GM21515 (cell line): Measurements from ENCODE around the gene TBC1D16.
"Not testable (repeated sequence)": the region's sequence is repeated elsewhere in the genome, so short reads cannot be mapped to it uniquely, and the experiment has no call there.

Source experiments
- ATAC-seq: cut with Tn5 transposase; IDR thresholded peaks from one replicate; pipeline ENCODE4 v1.9.1; 2021; ENCODE audit not compliant: unreplicated experiment

The TBC1D16 gene

DNA sequence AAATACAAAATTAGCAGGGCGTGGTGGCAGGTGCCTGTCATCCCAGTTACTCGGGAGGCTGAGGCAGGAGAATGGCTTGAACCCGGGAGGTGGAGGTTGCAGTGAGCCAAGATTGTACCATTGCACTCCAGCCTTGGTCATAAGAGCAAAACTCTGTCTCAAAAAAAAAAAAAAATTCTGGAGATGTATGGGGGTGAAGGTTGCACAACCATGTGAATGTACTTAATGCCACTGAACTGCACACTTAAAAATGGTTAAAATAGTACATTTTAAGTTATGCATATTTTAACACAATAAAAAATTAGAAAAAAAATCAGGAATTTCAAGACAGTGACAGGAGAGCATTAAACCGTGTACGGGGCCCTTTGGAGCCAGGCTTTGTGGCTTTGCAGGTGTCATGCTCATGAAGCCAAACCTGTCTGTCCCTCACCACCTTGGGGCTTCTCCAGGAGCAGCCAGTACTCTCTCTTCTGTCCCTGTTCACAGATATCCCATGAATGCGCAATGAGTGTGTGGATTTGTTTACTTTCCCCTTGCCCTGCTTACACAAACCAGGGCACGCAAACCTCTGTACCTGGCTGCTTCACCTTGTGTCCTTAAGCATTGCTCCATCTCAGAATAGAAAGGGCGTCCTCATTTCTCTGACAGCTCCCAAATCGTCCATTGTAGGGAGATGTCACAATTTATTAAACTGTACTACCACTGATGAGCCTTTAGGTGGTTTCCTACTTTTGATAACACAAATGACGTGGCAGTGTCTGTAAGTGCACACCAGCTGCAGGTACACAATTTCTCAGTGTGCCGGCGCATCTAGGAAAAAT lies 138.2 kb downstream of the TBC1D16 start:
- ATAC-seq: no peak

DNA sequence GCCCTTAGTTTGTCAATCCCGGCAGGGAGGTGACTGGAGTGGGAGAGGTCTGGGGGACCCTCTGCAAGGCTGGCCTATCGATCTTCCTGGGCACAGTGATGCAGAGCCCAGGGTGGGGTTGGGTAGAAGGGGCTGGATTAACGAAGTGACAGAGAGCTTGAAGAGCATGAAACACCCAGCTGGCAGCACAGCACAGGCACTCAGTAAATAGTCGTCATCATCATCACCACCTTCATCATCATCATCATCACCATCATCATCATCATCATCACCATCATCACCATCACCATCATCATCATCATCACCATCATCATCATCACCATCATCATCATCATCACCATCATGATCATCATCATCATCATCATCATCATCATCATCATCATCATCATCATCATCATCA lies 142.2 kb downstream of the TBC1D16 start:
- ATAC-seq: not testable (repeated sequence)

DNA sequence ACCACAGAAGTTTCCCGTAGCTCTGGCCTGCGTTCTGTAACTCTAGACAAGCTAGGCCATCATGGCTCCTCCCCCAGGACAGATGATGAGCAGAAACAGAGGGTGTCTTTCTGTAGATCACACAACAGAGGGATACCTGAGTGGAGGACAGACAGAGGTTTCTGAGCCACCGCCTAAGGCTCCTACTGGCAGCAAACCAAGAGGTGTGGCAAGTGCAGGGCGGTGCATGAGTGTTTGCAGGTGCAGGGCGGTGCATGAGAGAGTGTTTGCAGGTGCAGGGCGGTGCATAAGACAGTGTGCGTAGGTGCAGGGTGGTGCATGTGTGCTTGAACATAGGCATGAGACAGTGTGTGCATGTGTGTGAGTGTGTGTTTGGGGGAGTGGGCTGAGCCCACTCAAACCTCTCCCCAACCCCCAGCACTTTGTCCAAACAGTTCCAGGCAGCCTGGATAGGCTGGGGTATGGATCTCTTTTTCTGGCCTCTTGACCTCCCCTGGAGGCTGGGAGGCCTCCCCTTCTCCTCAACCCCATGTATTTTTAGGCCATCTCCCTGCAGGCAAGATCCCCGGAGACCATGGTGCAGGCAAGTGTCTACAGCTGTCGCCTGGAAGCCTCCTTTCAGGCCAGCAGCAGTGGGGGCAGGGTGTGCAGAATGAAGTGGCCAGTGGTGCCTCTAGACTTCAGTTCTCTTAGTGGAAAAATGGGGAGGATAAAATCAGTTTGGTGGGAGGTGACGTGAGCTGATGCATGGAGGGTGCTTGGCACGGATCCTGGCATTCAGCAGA lies 143.0 kb downstream of the TBC1D16 start:
- ATAC-seq: no peak

DNA sequence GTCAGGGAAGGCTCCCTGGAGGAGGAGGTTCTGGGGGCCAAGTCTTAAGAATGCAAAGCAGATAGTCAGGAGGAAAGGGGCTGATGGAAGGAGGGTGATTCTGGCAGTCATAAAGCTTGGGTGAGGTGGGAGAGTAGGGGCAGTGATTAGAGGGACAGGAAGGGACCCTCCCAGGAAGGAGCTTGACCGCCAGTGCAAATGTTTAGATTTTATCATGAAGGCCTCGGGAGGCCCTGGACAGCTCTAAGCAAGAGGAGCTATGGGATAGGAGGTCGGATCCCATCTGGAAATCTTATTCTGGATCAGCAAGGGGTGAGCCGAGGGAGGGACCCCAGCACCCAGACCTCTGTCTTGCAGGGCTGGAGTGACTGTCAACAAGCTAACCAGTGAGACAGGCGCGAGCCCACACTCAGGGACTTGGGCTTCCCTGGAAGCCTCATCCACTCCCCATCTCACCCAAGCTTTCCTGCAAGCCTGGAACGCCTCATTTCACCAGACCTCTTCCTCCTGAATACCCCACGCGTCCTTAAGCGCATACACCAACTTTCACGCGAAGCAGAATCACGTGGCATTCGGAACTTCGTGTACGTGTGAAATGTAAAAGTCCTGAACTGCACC lies 144.4 kb downstream of the TBC1D16 start:
- no peak for ATAC-seq

DNA sequence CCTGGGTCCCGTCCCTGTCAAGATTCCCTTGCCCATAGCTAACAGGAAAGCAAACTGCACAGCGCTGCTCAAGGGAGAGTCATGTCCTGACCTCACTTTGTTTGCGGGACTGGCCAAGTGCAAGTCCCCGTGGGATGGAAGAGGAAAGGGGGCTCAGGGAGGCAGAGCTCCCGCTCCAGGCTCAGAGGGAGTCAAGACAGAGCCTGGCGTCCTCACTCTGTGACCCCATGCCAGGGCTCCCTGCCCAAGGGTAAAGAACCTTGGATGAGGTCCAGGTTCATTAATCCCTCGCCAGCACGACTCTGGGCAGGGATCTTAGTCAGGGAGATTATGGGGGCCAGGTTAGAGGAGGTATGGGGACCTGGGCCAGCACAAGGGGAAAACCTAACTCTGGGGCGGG lies 145.0 kb downstream of the TBC1D16 start:
- ATAC-seq: no peak

DNA sequence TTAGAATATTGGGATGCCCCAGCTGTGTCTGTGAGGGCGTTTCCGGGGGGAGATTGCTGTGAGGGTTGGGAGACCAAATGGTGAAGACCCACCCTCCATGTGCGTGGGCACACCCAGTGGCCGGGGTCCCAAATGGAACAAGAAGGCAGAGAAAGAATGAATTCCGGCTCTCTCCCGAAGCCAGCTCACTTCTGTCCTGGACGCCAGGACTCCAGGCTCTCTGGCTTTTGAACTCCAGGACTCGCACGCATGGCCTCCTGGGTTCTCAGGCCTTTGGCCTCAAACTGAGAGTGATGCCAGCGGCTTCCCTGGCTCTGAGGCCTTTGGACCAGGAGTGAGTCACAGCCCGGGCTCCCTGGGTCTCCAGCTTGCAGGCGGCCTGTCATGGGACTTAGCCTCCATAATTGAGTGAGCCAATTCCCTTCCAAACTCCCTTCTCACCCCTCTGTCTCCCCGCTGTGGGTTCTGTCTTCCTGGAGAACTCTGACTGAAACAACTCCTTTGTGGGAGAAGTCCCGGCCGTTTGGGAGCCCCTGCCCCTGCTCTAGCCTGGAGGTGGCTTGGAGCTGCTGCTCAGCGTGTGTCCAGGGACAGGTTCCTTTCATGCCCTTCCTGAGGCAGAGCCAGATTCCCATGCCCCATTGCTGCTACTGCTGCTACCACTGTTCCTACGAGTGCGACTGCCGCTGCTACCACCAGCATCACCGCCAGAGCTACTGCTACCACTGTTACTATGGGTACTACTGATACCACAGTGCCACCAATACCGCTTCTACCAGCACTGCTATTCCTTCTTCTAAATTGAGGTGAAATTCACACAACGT lies 146.6 kb downstream of the TBC1D16 start:
- ATAC-seq: no peak

DNA sequence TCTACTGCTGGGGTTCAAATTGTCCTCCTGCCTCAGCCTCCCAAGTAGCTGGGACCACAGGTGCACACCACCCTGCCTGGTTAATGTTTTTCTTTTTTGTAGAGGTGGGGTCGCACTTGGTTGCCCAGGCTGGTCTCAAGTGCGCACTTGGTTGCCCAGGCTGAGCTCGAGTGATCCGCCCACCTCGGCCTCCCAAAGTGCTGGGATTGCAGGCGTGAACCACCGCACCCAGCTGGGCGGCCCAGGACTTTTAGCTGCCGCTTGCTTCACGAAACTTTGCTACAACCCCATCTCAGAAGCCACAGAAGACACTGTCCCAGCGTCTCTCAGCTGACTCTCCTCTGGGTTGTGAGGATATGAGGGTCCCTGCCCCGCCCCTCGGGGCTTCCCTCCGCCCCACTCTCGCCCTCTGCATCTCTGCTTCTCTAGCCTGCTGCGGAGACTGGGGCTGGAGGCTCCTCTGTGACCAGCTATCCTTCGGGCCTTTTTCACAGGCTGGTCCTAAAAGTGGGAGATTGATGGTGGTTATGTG lies 147.6 kb downstream of the TBC1D16 start:
- ATAC-seq: no peak

DNA sequence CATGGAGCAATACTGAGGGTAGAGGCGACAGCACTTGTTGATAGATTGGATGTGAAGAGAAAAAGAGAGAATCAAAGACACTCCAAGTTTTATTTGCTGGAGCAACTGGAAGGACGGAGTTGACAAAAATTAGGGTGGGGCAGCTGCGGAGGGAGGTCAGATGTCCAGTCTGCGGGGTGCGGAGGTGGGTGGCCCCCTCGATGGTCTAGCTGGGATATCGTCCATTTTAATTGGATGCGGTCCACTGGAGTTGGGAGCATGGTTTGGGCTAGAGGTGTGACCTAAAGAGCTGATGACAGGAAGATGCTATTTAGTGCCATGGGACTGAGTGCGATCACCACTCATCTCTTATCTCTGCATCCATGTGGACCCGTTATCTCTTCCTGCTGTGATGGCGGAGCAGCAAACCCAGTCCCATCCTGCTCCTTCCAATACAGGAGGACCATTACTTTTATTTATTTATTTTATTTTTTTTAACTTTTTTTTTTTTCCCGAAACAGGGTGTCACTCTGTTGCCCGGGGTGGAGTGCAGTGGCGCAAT lies 148.2 kb downstream of the TBC1D16 start:
- no peak for ATAC-seq

DNA sequence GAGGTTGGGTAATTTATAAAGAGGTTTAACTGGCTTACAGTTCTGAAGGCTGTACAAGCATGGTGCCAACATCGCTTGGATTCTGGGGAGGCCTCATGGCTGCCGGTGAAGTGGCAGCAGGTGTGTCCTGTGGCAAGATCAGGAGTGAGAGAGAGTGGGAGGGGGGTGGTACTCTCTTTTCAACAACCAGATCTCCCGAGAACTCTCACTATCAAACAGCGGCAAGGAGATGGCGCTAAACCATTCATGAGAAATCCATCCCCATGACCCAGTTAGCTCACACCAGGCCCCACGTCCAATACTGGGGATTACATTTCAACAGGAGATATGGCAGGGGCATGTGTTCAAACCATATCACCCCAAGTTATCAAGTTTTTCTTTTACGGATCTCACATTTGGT lies 152.5 kb downstream of the TBC1D16 start:
- no peak for ATAC-seq
